Mammary epithelial cell (primary cell): ENCODE measurements around the gene ADIPOQ.

ENCODE experiments used
- CTCF ChIP-seq, 2 donors: IDR thresholded peaks in 1 of 2; conservative IDR thresholded peaks in 1 of 2; 2 replicates each; pipeline ENCODE4 v1.5.1; 2011 to 2012; ENCODE audit warnings: inconsistent platforms in 2 of 2, low read length in 2 of 2, mild to moderate bottlenecking in 2 of 2, control low read depth in 1 of 2, low read depth in 1 of 2; ENCODE audit not compliant: insufficient read depth in 1 of 2; ENCODE audit errors: extremely low read depth in 1 of 2
- EZH2 ChIP-seq: IDR thresholded peaks from 2 replicates; pipeline ENCODE4 v1.6.1; 2012; ENCODE audit warnings: low read length, inconsistent platforms, borderline replicate concordance

GRCh38 chr3:186901135-186901734 lies 58.7 kb downstream of the ADIPOQ start:
- TF ChIP-seq CTCF (conservative IDR thresholded peaks at IDR 0.05 in 1 of 2, IDR thresholded peaks at IDR 0.05 in 1 of 2; ENCODE audit: extremely low read depth in 1 of 2, insufficient read depth in 1 of 2, low read depth in 1 of 2, low read length in 2 of 2), result no peak
- no peak for TF ChIP-seq EZH2
